CD4-positive, alpha-beta T cell (primary cell): ENCODE results near the gene MGAT5. TPM values are rescaled to one million over a fixed set of nuclear protein-coding genes. Genes with fewer than 3 reads are reported as not detected.

Source experiments
- ATAC-seq: fragments of 200-7000 bp; cut with Tn5 transposase; one replicate; pipeline ENCODE4 v1.10.0; 2022; ENCODE audit warnings: mild to moderate bottlenecking; ENCODE audit not compliant: poor library complexity
- CTCF ChIA-PET: fragments of 350-600 bp; sonication (Branson Sonifier 250); formaldehyde crosslinking; loops from one replicate; lab custom pipeline; 2021; ENCODE audit warnings: antibody characterized with exemption, inconsistent platforms; lab: Charles Lee
- POLR2A ChIA-PET: fragments of 350-600 bp; sonication (Branson Sonifier 250); formaldehyde crosslinking; loops from one replicate; lab custom pipeline; 2021; ENCODE audit warnings: antibody characterized with exemption, inconsistent platforms; lab: Charles Lee
- DNase-seq, 14 experiments: peaks; one replicate each; pipeline ENCODE4 v3.0.0-alpha.2; 2013 to 2020; ENCODE audit warnings: mixed read lengths in 2 of 14
- H3K27ac ChIP-seq, 2 donors: one replicate each; pipeline versions ENCODE4 v1.5.1 to v1.7.0; 2013; ENCODE audit warnings: low read length in 2 of 2, low read depth in 1 of 2, mild to moderate bottlenecking in 1 of 2
- H3K27me3 ChIP-seq, 2 experiments: 1 replicate in 1 of 2; 2 replicates in 1 of 2; pipeline versions ENCODE4 v1.6.1 to v1.7.0; 2013; ENCODE audit warnings: low read length in 2 of 2, control low read depth in 1 of 2, mild to moderate bottlenecking in 1 of 2, moderate library complexity in 1 of 2; ENCODE audit not compliant: insufficient read depth in 2 of 2, control insufficient read depth in 1 of 2
- H3K36me3 ChIP-seq: one replicate; pipeline ENCODE4 v1.6.1; 2013; ENCODE audit warnings: low read length, control low read depth; ENCODE audit not compliant: insufficient read depth
- H3K4me1 ChIP-seq: one replicate; pipeline ENCODE4 v1.6.1; 2013; ENCODE audit warnings: low read length, control low read depth; ENCODE audit not compliant: insufficient read depth
- H3K4me3 ChIP-seq: one replicate; pipeline ENCODE4 v1.5.1; 2013; ENCODE audit warnings: mild to moderate bottlenecking, low read length, moderate library complexity
- H3K9me3 ChIP-seq, 2 experiments: 1 replicate in 1 of 2; 2 replicates in 1 of 2; pipeline versions ENCODE4 v1.6.1 to v1.7.0; 2013; ENCODE audit warnings: low read length in 2 of 2, mild to moderate bottlenecking in 2 of 2, control low read depth in 1 of 2, moderate library complexity in 1 of 2; ENCODE audit not compliant: control insufficient read depth in 1 of 2, insufficient read depth in 1 of 2
- H3K27ac Mint-ChIP-seq: one replicate; pipeline ENCODE4 v1.8.0; 2020; ENCODE audit warnings: mixed read lengths
- H3K27me3 Mint-ChIP-seq: one replicate; pipeline ENCODE4 v1.8.0; 2021; ENCODE audit warnings: mixed read lengths
- H3K36me3 Mint-ChIP-seq: one replicate; pipeline ENCODE4 v1.8.0; 2021; ENCODE audit warnings: low read depth, mixed read lengths
- H3K4me1 Mint-ChIP-seq: one replicate; pipeline ENCODE4 v1.8.0; 2021; ENCODE audit warnings: low read depth, mixed read lengths
- H3K4me3 Mint-ChIP-seq: one replicate; pipeline ENCODE4 v1.8.0; 2020; ENCODE audit warnings: mild to moderate bottlenecking, mixed read lengths
- H3K9me3 Mint-ChIP-seq: one replicate; pipeline ENCODE4 v1.8.0; 2020; ENCODE audit warnings: mixed read lengths
- intact Hi-C, 2 experiments: fragments of 100-400 bp; cut with DNase I in 1 of 2; cut with micrococcal nuclease in 1 of 2; formaldehyde crosslinking; loops; one replicate each; pipeline versions ENCODE4 v1.15.1 to v1.9.0; 2023 to 2025; cut with DNase I, micrococcal nuclease
- total RNA-seq, 174 experiments: library from RNA in 2 of 174; stranded (reverse) in 2 of 174; gene quantifications; one replicate each; pipeline ENCODE4 v1.2.3 and lab custom pipeline; 2021 to 2026
- TF ChIP-seq, protein P1 (sequence below): fragments of 200-600 bp; IDR thresholded peaks from one replicate; pipeline ENCODE4 v1.8.0; 2022; ENCODE audit warnings: antibody characterized with exemption, mild to moderate bottlenecking

Gene MGAT5
- total RNA-seq, 2 experiments from 2014 or later, result 77.5 to 77.8 TPM

DNA sequence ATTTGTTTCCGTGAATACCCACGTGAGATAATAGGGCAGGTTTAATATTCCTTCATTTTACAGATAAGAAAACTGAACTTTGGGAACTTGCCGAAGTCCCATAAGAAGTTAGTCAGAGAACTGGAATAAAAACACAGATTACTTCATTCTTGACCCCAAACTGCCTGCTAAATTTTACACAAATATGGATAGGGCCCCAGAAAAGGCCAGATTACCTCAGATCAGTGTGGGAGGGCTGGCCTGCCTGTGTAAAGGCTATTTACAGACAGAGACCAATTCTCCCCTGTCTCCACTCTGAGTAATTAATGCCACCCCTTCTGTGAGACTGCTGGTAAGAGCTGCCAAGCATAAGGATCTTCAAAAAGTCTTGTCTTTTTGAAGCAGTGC is 139.2 kb downstream of the MGAT5 start:
- no peaks in the 10 kb centered on the region for H3K9me3 ChIP-seq
- Mint-ChIP-seq H3K4me1 (peaks cover 21% of the 10 kb centered on the region), H3K27me3 (no peaks in the 10 kb centered on the region), H3K27ac (no peak overlapping the region), H3K9me3 (no peaks in the 10 kb centered on the region), H3K36me3 (peaks cover 43% of the 10 kb centered on the region), H3K4me3 (no peak overlapping the region)
- intact Hi-C loops, result no loop called here
- ATAC-seq (no peak), DNase-seq (no peak)
- H3K4me3 ChIP-seq, result no peak overlapping the region
- H3K36me3 ChIP-seq, result peaks cover 17% of the 10 kb centered on the region
- H3K4me1 ChIP-seq, result peaks cover 14% of the 10 kb centered on the region
- ChIA-PET POLR2A (interaction anchor here (0.6 kb wide), 1 partner anchor 131 kb away, joined by 3 read pairs; no protein-coding TSS in a partner anchor), CTCF (no interaction called here)
- no peak overlapping the region for H3K27ac ChIP-seq
- TF ChIP-seq, protein P1, sequence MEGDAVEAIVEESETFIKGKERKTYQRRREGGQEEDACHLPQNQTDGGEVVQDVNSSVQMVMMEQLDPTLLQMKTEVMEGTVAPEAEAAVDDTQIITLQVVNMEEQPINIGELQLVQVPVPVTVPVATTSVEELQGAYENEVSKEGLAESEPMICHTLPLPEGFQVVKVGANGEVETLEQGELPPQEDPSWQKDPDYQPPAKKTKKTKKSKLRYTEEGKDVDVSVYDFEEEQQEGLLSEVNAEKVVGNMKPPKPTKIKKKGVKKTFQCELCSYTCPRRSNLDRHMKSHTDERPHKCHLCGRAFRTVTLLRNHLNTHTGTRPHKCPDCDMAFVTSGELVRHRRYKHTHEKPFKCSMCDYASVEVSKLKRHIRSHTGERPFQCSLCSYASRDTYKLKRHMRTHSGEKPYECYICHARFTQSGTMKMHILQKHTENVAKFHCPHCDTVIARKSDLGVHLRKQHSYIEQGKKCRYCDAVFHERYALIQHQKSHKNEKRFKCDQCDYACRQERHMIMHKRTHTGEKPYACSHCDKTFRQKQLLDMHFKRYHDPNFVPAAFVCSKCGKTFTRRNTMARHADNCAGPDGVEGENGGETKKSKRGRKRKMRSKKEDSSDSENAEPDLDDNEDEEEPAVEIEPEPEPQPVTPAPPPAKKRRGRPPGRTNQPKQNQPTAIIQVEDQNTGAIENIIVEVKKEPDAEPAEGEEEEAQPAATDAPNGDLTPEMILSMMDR, result no peak
- no peaks in the 10 kb centered on the region for H3K27me3 ChIP-seq

- POLR2A ChIA-PET, result no interaction called here
- Mint-ChIP-seq H3K27me3 (no peaks in the 10 kb centered on the region), H3K36me3 (peaks cover 44% of the 10 kb centered on the region), H3K9me3 (no peaks in the 10 kb centered on the region), H3K4me3 (no peak overlapping the region), H3K4me1 (peaks cover 19% of the 10 kb centered on the region), H3K27ac (no peak overlapping the region)
- Histone ChIP-seq H3K9me3 (no peaks in the 10 kb centered on the region), H3K36me3 (peaks cover 24% of the 10 kb centered on the region), H3K4me1 (peaks cover 14% of the 10 kb centered on the region), H3K4me3 (no peak overlapping the region), H3K27me3 (no peaks in the 10 kb centered on the region), H3K27ac (no peak overlapping the region)
- TF ChIP-seq, protein P1, result no peak
- no peak for DNase-seq
- ATAC-seq, result no peak
- intact Hi-C loops, result no loop called here
- CTCF ChIA-PET, result no interaction called here
Measured at GRCh38 chr2:134395779-134396178, 141.9 kb downstream of the MGAT5 start.

- Histone ChIP-seq H3K27me3 (no peaks in the 10 kb centered on the region), H3K4me3 (no peak overlapping the region), H3K36me3 (peaks cover 24% of the 10 kb centered on the region), H3K27ac (no peak overlapping the region), H3K9me3 (no peaks in the 10 kb centered on the region), H3K4me1 (peaks cover 9% of the 10 kb centered on the region)
- Mint-ChIP-seq H3K27ac (no peak overlapping the region), H3K4me3 (no peak overlapping the region), H3K36me3 (peaks cover 44% of the 10 kb centered on the region), H3K27me3 (no peaks in the 10 kb centered on the region), H3K9me3 (no peaks in the 10 kb centered on the region), H3K4me1 (peaks cover 12% of the 10 kb centered on the region)
- ChIA-PET CTCF (no interaction called here), POLR2A (no interaction called here)
- intact Hi-C loops, result no loop called here
- DNase-seq (no peak), ATAC-seq (no peak)
- TF ChIP-seq, protein P1, result no peak
Measured at GRCh38 chr2:134396493-134396892, 142.6 kb downstream of the MGAT5 start.
